HTERT RPE-1 (cell line): ENCODE data around the gene CFAP90.

ENCODE experiments used
- in situ Hi-C: fragments of 300-500 bp; cut with MboI; formaldehyde crosslinking; loops from 4 replicates; pipeline ENCODE4 v1.14.3; 2020; ENCODE audit warnings: low sequenced_read_pairs

Gene CFAP90

DNA sequence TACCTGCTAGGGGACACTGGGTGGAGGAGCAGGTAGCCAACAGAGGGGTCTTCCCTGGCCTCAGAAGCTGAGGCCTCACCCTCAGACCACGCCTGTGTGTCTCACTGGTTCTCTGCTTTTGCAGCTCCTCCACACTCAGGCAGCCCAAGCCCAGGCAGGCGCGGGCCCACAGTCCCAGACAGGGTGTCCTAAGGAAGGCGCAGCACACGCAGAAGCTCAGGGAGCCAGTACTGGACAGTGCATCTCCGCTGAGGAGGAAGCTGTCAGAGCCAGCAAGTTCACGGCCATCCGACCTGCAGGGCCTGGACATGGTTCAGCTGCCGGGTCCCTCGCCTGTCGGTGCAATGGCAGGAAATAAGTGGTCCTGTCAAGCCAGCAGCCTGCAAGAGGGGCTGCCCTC is 25.3 kb downstream of the CFAP90 start:
- in situ Hi-C loops: no loop called here

DNA sequence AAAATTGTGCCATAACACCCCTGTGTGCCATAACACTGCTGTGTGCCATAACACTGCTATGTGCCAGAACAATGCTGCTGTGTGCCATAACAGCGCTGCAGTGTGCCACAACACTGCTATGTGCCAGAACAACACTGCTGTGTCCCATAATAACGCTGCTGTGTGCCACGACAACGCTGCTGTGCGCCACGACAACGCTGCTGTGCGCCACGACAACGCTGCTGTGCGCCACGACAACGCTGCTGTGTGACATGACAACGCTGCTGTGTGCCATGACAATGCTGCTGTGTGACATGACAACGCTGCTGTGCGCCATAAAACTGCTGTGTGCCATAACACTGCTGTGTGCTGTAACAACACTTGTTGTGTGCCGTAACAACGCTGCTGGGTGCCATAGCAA is 25.9 kb downstream of the CFAP90 start:
- in situ Hi-C loops: no loop called here

DNA sequence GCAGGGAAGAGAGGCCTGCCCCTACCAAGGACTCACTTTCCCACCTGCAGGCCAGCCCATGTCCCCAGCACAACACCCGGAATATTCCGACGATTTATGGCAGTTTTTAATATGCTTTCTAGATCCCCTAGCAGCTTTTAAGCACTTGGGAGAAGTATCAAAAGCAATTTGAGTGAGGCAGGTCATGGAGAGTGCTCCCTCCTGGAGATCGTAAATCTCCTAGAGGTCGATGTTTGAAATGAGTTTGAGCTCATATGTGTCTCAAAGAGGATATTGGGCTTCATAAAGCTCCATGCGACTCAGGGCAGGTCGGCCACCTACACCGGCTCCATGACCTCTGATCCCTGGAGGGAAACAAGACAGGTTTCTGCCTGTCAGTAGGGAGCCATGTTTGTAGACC is 27.3 kb downstream of the CFAP90 start:
- in situ Hi-C loops: no loop called here

DNA sequence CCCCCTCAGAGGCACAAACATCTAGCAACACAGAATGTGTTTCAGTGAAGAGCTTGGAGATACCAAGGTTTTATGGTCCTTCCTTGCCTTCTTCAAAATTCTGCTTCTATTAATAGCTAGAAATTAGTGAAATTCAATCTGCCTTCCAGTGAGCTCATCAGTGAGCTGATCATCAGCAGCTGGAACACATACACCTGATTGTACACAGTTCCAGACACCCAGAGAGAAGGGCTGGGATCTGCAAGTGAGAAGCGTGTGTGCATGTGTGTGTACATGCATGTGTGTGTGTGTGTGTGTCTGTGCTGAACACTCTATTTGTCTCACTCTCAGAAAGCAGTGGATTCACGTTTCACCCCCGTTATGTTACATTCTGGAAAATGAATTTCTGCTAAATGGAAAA is 28.5 kb downstream of the CFAP90 start:
- in situ Hi-C loops: no loop called here

DNA sequence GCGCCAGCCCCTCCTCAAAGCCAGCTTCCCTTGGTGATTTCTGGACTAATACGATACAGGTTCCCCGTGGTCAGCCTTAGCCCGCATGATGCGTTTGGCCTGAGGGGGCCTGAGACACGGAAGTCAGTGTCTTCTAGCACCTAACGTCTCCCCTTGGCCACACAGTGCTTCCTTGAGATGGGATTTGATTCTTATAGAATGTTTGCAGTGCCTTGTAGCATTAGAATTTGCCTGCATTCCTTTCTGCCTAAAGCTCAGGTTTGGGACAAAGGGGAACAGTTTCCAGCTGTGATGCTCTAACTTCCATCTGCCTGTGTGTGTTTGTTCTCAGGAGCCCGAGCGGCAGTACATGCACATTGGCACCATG is 34.4 kb downstream of the CFAP90 start:
- in situ Hi-C loops: no loop called here

DNA sequence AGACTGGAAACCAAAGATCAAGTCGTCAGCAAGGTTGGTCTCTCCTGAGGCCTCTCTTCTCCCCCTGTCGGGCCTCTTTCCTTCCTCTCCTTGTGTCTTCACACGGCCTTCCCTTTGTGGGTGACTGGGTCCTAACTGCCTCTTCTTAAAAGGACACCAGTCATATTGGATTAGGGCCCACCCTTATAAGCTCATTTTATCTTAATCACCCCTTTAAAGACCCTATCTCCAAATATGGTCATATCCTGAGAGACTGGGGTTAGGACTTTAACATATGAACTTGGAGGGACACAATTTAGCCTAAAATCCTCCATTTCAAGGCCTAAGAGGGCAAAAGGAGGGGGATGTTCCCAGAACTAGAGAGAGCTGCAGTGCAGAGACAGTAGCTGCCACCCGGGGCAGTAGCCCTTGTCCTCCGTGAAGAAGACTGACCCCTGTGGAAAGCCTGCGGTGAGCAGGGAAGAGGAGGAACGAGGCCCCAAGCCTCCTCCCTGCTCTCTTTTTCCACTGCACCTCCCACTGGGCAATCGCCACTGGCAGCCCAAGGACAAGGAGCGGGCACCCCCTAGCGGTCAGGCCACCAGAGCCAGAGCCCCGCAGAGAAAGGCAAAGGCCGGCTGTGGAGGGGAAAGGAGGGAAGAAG is 34.9 kb downstream of the CFAP90 start:
- in situ Hi-C loops: no loop called here

DNA sequence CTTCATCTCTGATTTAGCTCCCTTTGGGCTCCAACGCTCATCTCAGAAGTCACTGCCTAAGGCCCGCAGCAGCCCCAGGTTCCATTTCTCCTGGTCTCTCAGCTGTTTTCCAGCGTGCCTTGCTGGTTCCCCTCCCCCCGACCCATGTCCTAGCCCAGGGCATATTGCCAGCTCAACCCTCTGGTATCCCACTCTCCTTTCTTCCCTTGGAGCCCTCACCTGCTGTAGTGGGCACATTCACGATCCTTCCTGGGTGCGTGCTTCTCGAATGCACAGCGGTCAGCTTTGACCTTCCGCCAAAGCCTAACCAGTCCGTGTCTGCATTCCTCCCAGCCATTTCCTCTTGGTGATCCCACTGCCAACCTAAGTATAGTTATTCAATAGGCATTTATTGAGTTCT is 36.1 kb downstream of the CFAP90 start:
- in situ Hi-C loops: no loop called here

DNA sequence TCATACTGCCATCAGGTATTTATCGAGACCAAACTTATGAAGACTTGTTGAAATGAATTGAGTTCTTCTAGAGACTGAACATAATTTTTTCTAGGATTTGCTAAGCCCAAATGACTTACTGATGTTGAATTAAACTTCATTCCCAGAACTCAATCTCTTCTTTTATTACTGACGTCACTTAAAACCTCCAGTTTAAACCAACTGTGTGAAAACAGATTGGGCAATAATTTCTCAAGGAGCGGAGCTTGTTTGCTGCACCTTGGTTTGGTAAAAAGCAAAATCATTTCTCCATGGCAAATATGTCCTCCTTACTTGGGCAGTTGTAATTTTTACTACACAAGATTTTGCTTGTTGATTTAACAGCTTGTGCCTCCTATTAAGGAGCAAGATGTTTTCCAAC is 37.4 kb downstream of the CFAP90 start:
- in situ Hi-C loops: no loop called here

DNA sequence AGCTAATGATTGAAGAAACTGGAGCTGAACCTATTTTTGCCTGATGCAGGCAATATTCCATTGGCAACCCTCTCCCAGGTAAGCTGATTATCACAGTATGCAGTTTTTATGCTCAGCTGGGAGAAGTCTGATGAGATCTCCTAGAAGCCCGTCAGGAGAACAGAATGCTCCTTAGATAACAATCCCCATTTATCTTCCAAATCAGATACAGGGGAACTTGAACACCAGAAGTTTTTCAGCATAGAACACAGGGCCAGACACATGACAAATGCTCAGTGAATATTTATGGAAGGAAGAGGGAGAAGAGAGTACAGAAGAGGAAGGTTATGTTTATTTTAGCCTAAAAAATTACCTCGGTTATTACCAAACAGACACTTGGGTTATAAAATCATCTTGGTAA is 37.9 kb downstream of the CFAP90 start:
- in situ Hi-C loops: no loop called here

DNA sequence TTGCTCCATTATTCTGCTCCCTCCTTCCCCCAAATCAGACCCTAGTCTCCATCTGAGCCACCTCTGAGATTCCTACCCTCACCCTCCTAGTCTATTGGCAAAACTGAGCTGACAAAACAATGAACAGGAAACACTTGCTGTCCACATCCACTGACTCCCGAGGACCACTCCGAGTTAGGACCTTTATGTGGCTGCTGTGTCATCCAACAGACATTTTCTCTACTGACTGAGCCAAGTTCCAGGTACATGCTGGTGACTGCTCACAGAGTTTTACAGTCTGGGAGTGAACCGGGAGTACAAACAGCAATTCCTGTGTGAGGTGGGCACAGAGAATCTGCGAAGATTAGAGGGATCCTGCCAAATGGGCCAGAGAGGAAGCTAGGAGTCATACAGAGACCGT is 39.2 kb downstream of the CFAP90 start:
- in situ Hi-C loops: no loop called here

DNA sequence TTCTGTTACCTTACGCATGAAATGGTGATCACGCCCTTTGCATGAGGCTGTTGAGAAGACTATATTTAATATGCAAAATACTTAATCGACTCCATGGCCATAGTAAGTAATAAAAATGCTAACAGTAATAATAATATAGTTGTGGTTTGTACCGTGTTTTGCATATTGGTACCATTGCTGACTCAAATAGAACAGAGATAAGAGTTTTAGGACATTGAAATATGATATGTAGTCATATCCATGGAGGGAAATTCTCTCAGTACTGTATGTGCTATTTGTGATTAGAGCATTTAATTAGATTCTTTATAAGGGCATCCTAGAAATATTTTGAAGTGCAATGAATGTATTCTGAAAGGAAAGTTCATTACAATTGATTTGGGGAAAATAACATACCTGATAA is 41.9 kb downstream of the CFAP90 start:
- in situ Hi-C loops: no loop called here

DNA sequence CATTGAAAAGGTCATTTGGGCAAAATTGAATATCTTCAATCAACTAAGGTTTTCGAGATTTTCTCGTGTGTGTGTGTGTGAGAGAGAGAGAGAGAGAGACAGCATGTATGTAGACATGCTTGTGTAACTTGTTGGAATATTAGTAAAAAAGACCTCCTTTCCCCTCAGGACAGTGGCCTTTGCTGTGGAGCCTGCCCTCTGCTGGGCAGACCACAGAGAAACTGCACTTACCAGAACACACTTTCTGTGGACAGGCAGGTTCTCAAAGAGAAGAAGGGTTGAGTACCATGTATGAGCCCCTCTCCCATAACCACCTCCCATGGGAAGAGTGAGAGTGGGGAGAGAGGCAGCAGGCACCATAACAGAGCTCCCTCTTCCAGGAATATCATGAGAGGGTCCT is 45.6 kb downstream of the CFAP90 start:
- in situ Hi-C loops: no loop called here

DNA sequence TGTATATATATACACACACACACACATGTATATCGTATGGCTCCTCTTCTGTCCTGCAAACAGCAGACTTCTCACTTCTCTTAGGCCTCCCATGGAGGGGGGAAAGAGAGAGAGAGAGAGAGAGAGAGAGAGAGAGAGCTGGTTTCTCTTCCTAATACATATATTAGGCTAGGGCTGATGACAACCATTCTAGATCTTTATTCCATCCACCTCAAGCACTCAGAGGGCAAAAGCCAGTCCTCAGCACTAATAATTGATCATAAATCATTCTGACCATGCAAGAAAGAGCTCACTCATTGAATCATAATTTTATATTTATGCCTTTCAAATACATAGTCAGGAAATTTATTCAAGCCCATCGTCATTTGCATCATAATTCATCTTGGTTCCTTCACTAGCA is 47.0 kb downstream of the CFAP90 start:
- in situ Hi-C loops: no loop called here

DNA sequence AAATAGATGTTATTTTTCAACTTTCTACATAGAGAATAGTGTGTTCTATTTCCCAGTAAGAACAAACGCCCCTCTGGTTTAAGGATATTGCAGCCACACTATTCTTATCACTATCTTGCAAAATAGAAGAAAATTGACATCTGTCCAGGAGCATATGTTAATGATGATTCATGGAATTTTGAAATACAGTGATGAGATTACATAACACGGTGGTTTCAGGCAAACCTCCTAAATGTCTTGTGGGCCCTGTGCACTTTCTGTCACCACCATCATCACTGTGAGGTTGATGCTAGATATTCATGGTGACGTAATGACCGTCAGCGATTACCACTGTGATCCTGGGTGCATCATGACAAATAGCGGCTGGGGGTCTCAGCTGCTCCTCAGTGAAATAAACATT is 48.1 kb downstream of the CFAP90 start:
- in situ Hi-C loops: no loop called here

DNA sequence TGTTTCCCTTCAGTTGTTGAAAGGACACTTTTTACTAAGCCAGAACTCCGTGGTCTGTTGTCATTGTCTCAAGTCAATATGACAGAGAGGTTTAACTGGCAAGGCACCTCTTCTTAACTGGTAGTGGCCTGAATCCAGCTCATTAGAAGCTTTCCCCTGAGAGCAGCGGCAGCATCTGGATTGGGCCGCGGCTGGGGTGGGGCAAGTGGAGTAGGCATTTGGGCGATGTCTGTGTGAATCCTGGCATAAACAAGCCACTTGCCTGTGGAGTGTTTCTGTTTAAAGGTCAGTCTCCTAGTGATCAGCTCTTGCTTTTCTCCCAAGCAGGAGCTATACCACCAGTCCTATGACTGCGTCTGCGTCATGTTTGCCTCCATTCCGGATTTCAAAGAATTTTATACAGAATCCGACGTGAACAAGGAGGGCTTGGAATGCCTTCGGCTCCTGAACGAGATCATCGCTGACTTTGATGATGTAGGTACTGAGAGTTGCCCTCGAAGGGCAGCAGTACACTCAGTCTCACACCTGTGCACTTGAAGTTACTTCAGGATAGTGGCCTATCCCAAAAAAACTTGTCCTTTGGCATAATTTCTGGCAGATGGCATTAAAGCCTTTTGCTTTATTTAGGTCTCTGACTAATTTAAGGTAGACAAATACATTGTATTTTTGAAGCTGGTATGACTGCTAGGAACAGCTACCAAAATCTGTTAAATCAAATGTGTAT is 48.9 kb downstream of the CFAP90 start:
- in situ Hi-C loops: no loop called here

DNA sequence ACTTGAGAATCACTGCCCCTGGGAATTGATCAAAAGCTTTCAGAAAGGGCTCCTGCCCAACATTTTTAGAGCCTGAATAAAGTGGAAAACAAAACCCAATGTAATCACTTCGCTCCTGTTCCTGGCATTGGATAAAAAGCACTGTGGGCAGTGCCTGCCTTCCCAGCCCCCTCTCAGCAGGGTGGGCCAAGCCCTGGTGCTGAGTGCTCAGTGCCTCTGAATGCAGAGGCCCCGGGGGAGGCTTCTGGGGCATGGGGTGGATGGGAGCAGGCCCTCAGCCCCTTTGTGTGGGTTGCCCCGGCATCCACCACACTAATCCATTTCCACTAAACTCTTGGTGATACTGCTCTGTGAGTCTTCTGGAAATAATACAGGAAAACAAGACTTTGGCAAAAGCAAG is 55.6 kb downstream of the CFAP90 start:
- in situ Hi-C loops: no loop called here

DNA sequence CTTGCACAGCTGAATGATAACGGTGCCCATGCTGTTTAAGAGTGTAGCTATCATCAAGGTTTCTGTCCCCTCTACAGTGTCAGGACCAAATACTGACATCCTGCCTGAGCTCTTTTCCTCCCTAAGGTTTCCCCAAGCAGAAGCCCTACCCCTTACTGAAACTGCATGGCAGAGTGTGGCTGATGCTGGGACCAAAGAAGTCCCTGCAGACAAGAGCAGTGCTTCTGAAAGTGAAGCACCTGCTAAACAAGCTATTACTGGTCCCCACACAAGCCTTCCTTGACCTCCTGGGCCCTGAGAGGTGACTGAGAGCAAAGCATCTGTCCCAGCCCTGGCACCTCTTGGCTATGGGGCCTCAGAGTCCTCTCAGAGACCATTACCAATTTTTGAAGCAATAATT is 56.1 kb downstream of the CFAP90 start:
- in situ Hi-C loops: no loop called here

DNA sequence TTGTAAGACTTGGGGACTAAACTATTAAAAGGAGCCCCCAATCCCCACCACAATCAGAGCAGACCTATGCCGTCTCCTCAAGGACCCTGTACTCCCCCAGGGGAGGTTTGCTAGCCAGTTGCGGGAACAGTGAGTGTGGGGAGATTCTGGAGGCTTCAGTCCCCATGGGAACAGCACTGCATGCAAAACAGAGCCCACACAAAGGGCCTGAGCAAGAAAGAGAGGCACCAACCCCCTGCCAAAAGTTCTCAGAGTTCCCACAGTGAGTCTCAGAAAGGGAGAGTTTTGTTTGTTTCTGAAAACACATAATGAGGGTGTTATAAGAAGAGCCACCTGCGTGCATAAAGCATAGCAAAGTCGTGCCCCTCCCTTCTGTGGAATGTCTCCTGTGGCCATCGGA is 56.6 kb downstream of the CFAP90 start:
- in situ Hi-C loops: no loop called here

DNA sequence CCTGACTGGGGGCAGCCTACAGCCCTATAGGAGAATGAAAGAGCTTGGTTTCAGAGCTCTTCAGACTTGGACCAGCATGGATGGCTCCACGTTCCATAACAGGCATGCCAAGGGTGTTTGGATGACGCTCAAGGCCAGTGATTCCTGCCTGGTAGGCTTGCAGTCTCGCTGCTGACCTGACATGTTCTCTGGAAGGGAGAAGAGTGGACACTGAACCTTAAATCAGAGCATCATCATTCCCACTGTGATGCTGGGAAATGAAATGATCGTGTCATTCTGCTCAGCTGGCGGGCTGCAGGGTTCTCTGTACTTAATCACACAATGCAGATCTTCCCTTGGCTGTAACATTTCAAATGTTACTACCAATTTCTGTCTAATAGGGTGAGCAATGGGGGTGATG is 57.0 kb downstream of the CFAP90 start:
- in situ Hi-C loops: no loop called here

DNA sequence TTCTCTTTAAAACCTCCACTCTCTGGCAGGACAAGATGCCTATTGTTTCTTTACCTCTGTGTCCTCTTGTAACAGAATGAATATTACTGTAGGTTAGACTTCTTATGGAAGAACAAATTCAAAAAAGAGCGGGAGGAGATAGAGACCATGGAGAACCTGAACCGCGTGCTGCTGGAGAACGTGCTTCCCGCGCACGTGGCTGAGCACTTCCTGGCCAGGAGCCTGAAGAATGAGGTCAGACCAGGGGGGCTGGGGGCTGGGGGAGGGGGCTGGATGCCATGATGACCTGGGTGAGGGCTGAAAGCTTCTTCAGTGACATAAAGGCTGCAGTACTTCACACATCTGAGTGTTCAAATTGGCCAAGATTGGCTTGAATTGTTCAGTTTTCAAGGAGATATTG is 61.4 kb downstream of the CFAP90 start:
- in situ Hi-C loops: no loop called here

DNA sequence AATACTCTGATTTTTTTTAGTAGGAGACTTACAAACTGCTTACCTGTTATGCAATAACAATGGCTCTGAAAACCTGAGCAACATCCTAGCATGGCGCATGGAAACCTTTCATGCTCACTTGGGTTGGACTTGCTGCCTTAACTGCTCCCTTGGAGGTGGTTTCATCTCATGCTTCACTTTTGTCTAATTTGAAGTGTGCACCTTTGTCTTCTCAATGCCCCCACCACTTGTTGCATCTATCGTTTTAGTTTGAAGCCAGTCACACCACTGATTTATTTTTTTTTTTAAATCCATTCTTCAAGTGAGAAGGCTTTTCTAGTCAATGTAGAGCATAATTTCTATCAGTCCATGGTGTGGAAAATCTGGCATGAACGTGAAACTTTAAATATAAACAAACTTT is 63.2 kb downstream of the CFAP90 start:
- in situ Hi-C loops: no loop called here

DNA sequence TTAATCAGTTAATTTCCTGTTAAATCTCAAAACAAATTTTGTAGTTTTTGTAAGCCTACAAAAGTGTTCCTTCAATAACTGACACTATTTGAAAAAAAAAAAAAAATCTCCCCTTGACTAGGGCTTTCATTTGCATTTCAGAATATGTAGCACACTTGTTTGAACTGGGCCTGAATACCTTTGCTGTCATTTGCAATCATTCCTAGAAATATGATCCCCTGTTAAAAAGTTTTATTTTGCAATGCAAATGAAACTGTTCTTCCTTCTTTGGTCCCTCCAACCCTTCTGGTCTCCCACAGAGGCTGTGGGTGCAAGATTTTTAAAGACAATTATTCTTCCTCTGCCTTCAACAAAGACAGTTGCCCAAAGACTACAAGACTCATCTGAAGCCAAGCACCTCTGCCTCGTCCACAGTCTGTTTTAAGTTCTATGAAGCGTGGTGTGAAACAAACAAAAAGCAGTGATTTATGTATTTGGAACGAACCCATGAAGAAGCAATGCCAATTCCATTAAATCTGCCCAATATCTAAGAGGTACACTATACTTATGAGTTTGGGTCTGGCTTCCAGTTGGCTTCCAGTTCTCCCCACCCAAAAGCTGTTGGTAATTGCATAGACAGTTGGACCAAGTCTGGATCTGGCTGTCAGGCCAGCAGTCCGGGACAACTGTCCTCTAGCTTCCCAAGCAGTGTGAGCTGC is 66.1 kb downstream of the CFAP90 start:
- in situ Hi-C loops: no loop called here
